ENCODE data around the gene HSPH1. TPM values are rescaled to one million over a fixed set of nuclear protein-coding genes. Genes with fewer than 3 reads are reported as not detected.

The HSPH1 gene
- total and polyA plus RNA-seq, 2 of the 13 experiments (the other 11 are each of a cell fraction or from before 2014, with no cell fraction given): 13.0 to 62.9 TPM

Other genes with a start within 250 kb of the HSPH1 start
- not detected in 2 replicates for gene TEX26, start 229.2 kb downstream of the HSPH1 start, total RNA-seq (2016; rRNA removed; fragmentation: Illumina TruSeq; extraction: Trizol)
- gene TEX26, start 229.2 kb downstream of the HSPH1 start, polyA plus RNA-seq (2011; rRNA removed): not detected in 2 replicates
- 4.4 and 7.1 TPM in 2 replicates for gene B3GLCT, start 38.1 kb upstream of the HSPH1 start, total RNA-seq (2016; rRNA removed; fragmentation: Illumina TruSeq; extraction: Trizol)
- gene B3GLCT, start 38.1 kb upstream of the HSPH1 start, polyA plus RNA-seq (2011; rRNA removed): 1.9 and 2.0 TPM in 2 replicates

Measured in HepG2 (cell line).